Measurements from ENCODE around the gene PCDHGB4.

Gene PCDHGB4

GRCh38 chr5:141349917-141350619, 37.4 kb upstream of the PCDHGB4 start, which contains the start of gene PCDHGB1:
Gene PCDHGB1, plus strand, starts transcription at chr5:141350099. Its CDS starts 162 bp downstream, at chr5:141350261.
- no peak for DNase-seq
- Histone ChIP-seq H4K20me1 (ENCODE audit: insufficient read depth, low read length) (no peaks in the 10 kb centered on the region), H3K27me3 (ENCODE audit: insufficient read depth, low read length, poor library complexity) (no peaks in the 10 kb centered on the region), H3K4me2 (ENCODE audit: insufficient read depth, low read length) (no peak within 1 kb of the TSS), H3K79me2 (ENCODE audit: insufficient read depth, low read length) (no peaks in the 10 kb centered on the region), H3K36me3 (ENCODE audit: insufficient read depth, low read length) (no peaks in the 10 kb centered on the region), H3K4me1 (ENCODE audit: insufficient read depth, low read length) (no peaks in the 10 kb centered on the region), H3K9ac (ENCODE audit: low read depth, low read length) (no peak within 1 kb of the TSS), H2AFZ (ENCODE audit: low read depth, low read length) (0 out of 2 replicates have a peak within 1 kb of the TSS, but pooled peaks have one; percentile 10), H3K27ac (ENCODE audit: low read length) (no peak within 1 kb of the TSS), H3K4me3 (ENCODE audit: low read depth in 1 of 2, low read length in 2 of 2) (no peak within 1 kb of the TSS), H3K9me3 (ENCODE audit: insufficient read depth, low read length, severe bottlenecking) (no peaks in the 10 kb centered on the region)
- TF ChIP-seq CTCF (IDR thresholded peaks at IDR 0.05; ENCODE audit: borderline replicate concordance, extremely low read depth, low read length, poor library complexity, severe bottlenecking) (peak; percentile 17), EZH2 (IDR thresholded peaks at IDR 0.05; ENCODE audit: borderline replicate concordance, low read depth, low read length, severe bottlenecking) (no peak)
- no peak for ATAC-seq (ENCODE audit: insufficient read depth, low read depth)

GRCh38 chr5:141351591-141351990, 35.9 kb upstream of the PCDHGB4 start:
- Histone ChIP-seq H3K9ac (ENCODE audit: low read depth, low read length) (no peak overlapping the region), H4K20me1 (ENCODE audit: insufficient read depth, low read length) (no peaks in the 10 kb centered on the region), H2AFZ (ENCODE audit: low read depth, low read length) (no peak overlapping the region), H3K27ac (ENCODE audit: low read length) (no peak overlapping the region), H3K9me3 (ENCODE audit: insufficient read depth, low read length, severe bottlenecking) (no peaks in the 10 kb centered on the region), H3K4me1 (ENCODE audit: insufficient read depth, low read length) (no peaks in the 10 kb centered on the region), H3K4me3 (ENCODE audit: low read depth in 1 of 2, low read length in 2 of 2) (no peak overlapping the region), H3K79me2 (ENCODE audit: insufficient read depth, low read length) (no peaks in the 10 kb centered on the region), H3K36me3 (ENCODE audit: insufficient read depth, low read length) (no peaks in the 10 kb centered on the region), H3K4me2 (ENCODE audit: insufficient read depth, low read length) (no peak overlapping the region), H3K27me3 (ENCODE audit: insufficient read depth, low read length, poor library complexity) (no peaks in the 10 kb centered on the region)
- TF ChIP-seq EZH2 (IDR thresholded peaks at IDR 0.05; ENCODE audit: borderline replicate concordance, low read depth, low read length, severe bottlenecking) (no peak), CTCF (IDR thresholded peaks at IDR 0.05; ENCODE audit: borderline replicate concordance, extremely low read depth, low read length, poor library complexity, severe bottlenecking) (no peak)
- no peak for ATAC-seq (ENCODE audit: insufficient read depth, low read depth)
- no peak for DNase-seq

GRCh38 chr5:141354900-141355469, 32.5 kb upstream of the PCDHGB4 start, which contains the start of gene PCDHGA4:
Gene PCDHGA4, plus strand, starts transcription at chr5:141355021. Its CDS starts 87 bp downstream, at chr5:141355108.
- Histone ChIP-seq H3K27ac (ENCODE audit: low read length) (no peak within 1 kb of the TSS), H3K4me3 (ENCODE audit: low read depth in 1 of 2, low read length in 2 of 2) (no peak within 1 kb of the TSS), H2AFZ (ENCODE audit: low read depth, low read length) (no peak within 1 kb of the TSS), H3K27me3 (ENCODE audit: insufficient read depth, low read length, poor library complexity) (no peaks in the 10 kb centered on the region), H3K9me3 (ENCODE audit: insufficient read depth, low read length, severe bottlenecking) (no peaks in the 10 kb centered on the region), H4K20me1 (ENCODE audit: insufficient read depth, low read length) (no peaks in the 10 kb centered on the region), H3K79me2 (ENCODE audit: insufficient read depth, low read length) (no peaks in the 10 kb centered on the region), H3K4me1 (ENCODE audit: insufficient read depth, low read length) (peaks cover 2% of the 10 kb centered on the region; the same call in 1 of the 2 replicates), H3K4me2 (ENCODE audit: insufficient read depth, low read length) (no peak within 1 kb of the TSS), H3K9ac (ENCODE audit: low read depth, low read length) (no peak within 1 kb of the TSS), H3K36me3 (ENCODE audit: insufficient read depth, low read length) (no peaks in the 10 kb centered on the region)
- TF ChIP-seq CTCF (IDR thresholded peaks at IDR 0.05; ENCODE audit: borderline replicate concordance, extremely low read depth, low read length, poor library complexity, severe bottlenecking) (peak; percentile 63), EZH2 (IDR thresholded peaks at IDR 0.05; ENCODE audit: borderline replicate concordance, low read depth, low read length, severe bottlenecking) (no peak)
- DNase-seq (no peak), ATAC-seq (ENCODE audit: insufficient read depth, low read depth) (no peak)

Data from DND-41 (cell line).